Tibial nerve (tissue), 4 donors: ENCODE results near the gene TBC1D22A. TPM values are rescaled to one million over a fixed set of nuclear protein-coding genes. Genes with fewer than 3 reads are reported as not detected.

Experiments used
- DNase-seq, 2 donors: peaks; one replicate each; pipeline ENCODE4 v3.0.0-alpha.2; 2019; ENCODE audit warnings: low spot score in 2 of 2
- H3K27ac ChIP-seq, 4 donors: fragments of 200-600 bp; sonication (generic) in 3 of 4; one replicate each; pipeline ENCODE4 v1.5.1; 2017 to 2019; ENCODE audit warnings: mild to moderate bottlenecking in 1 of 4
- H3K27me3 ChIP-seq, 2 donors: fragments of 200-600 bp; sonication (generic) in 1 of 2; one replicate each; pipeline versions ENCODE4 v1.5.1 to v1.6.0; 2017 to 2019
- H3K36me3 ChIP-seq, 3 donors: fragments of 200-600 bp; sonication (generic); one replicate each; pipeline ENCODE4 v1.5.1; 2018 to 2019
- H3K4me1 ChIP-seq, 4 donors: fragments of 200-600 bp; sonication (generic) in 3 of 4; one replicate each; pipeline ENCODE4 v1.5.1; 2017 to 2019
- H3K4me3 ChIP-seq, 4 donors: fragments of 200-600 bp; sonication (generic) in 3 of 4; one replicate each; pipeline ENCODE4 v1.5.1; 2017 to 2019; ENCODE audit warnings: mild to moderate bottlenecking in 1 of 4, moderate library complexity in 1 of 4
- H3K9me3 ChIP-seq, 4 donors: fragments of 200-600 bp; sonication (generic) in 3 of 4; one replicate each; pipeline ENCODE4 v1.5.1; 2017 to 2019
- EP300 ChIP-seq, 2 donors: sonication (generic); formaldehyde crosslinking; IDR thresholded peaks; one replicate each; pipeline ENCODE4 v1.6.1; 2017; ENCODE audit warnings: antibody characterized with exemption in 2 of 2, mild to moderate bottlenecking in 1 of 2
- POLR2A ChIP-seq, 2 donors: fragments of 450-650 bp; IDR thresholded peaks; one replicate each; pipeline ENCODE4 v1.6.1; 2017; ENCODE audit warnings: antibody characterized with exemption in 2 of 2, mild to moderate bottlenecking in 2 of 2, moderate library complexity in 2 of 2
- WGBS, 2 donors: methylation state at CpG; one replicate each; pipeline ENCODE4 v1.1.5; 2018; 5-methylcytosine and 5-hydroxymethylcytosine counted together
- total RNA-seq, 4 donors: library from RNA; depleted of rRNA; stranded (reverse); fragments of >200 nt; gene quantifications; one replicate each; pipeline ENCODE4 v1.1.0, GENCODE V29; 2016
- TF ChIP-seq, protein P1 (sequence below), 5 experiments: fragments of 200-600 bp in 3 of 5; fragments of 450-650 bp in 2 of 5; sonication (generic) in 3 of 5; IDR thresholded peaks; one replicate each; pipeline ENCODE4 v1.5.1; 2016 to 2019; ENCODE audit warnings: antibody characterized with exemption in 5 of 5, mild to moderate bottlenecking in 3 of 5, moderate library complexity in 2 of 5

Gene TBC1D22A
- total RNA-seq, 4 donors from 2014 or later = 27.3 to 35.4 (median 29.3) TPM

- Histone ChIP-seq H3K4me1 (peaks cover 0 to 52% (median 2%) of the 10 kb centered on the region in 4 donors), H3K4me3 (no peak overlapping the region), H3K27me3 (no peaks in the 10 kb centered on the region), H3K36me3 (peaks cover 0 to 17% (median 0%) of the 10 kb centered on the region in 3 donors), H3K27ac (peak overlapping the region in 1 of 4 donors; percentile 85), H3K9me3 (no peaks in the 10 kb centered on the region)
- no peak for TF ChIP-seq EP300 (IDR thresholded peaks at IDR 0.05)
- no peak for TF ChIP-seq POLR2A (IDR thresholded peaks at IDR 0.05)
- TF ChIP-seq, protein P1, sequence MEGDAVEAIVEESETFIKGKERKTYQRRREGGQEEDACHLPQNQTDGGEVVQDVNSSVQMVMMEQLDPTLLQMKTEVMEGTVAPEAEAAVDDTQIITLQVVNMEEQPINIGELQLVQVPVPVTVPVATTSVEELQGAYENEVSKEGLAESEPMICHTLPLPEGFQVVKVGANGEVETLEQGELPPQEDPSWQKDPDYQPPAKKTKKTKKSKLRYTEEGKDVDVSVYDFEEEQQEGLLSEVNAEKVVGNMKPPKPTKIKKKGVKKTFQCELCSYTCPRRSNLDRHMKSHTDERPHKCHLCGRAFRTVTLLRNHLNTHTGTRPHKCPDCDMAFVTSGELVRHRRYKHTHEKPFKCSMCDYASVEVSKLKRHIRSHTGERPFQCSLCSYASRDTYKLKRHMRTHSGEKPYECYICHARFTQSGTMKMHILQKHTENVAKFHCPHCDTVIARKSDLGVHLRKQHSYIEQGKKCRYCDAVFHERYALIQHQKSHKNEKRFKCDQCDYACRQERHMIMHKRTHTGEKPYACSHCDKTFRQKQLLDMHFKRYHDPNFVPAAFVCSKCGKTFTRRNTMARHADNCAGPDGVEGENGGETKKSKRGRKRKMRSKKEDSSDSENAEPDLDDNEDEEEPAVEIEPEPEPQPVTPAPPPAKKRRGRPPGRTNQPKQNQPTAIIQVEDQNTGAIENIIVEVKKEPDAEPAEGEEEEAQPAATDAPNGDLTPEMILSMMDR (IDR thresholded peaks at IDR 0.05) = no peak
- 79 to 88% methylated on average over 21 of the region's 21 CpGs for WGBS, 2 donors
- DNase-seq = no peak
These were observed 271.8 kb downstream of the TBC1D22A start for GRCh38 chr22:47034076-47034808.

- WGBS, 2 donors = 81 to 83% methylated on average over 11 of the region's 11 CpGs
- no peak for DNase-seq
- Histone ChIP-seq H3K36me3 (peaks cover 0 to 17% (median 0%) of the 10 kb centered on the region in 3 donors), H3K9me3 (no peaks in the 10 kb centered on the region), H3K4me1 (peaks cover 0 to 45% (median 2%) of the 10 kb centered on the region in 4 donors), H3K27me3 (no peaks in the 10 kb centered on the region), H3K4me3 (no peak overlapping the region), H3K27ac (no peak overlapping the region)
- no peak for TF ChIP-seq EP300 (IDR thresholded peaks at IDR 0.05)
- no peak for TF ChIP-seq POLR2A (IDR thresholded peaks at IDR 0.05)
- TF ChIP-seq, protein P1 (IDR thresholded peaks at IDR 0.05) = no peak
These were observed 272.5 kb downstream of the TBC1D22A start for GRCh38 chr22:47034905-47035419.

GRCh38 chr22:47035425-47035881, 273.0 kb downstream of the TBC1D22A start:
- Histone ChIP-seq H3K4me1 (peaks cover 0 to 40% (median 2%) of the 10 kb centered on the region in 4 donors), H3K36me3 (peaks cover 0 to 17% (median 0%) of the 10 kb centered on the region in 3 donors), H3K27ac (no peak overlapping the region), H3K4me3 (no peak overlapping the region), H3K27me3 (no peaks in the 10 kb centered on the region), H3K9me3 (no peaks in the 10 kb centered on the region)
- DNase-seq = no peak
- WGBS, 2 donors = 75 to 78% methylated on average over 11 of the region's 11 CpGs
- TF ChIP-seq, protein P1 (IDR thresholded peaks at IDR 0.05) = no peak
- TF ChIP-seq POLR2A (IDR thresholded peaks at IDR 0.05) (no peak), EP300 (IDR thresholded peaks at IDR 0.05) (no peak)

DNA sequence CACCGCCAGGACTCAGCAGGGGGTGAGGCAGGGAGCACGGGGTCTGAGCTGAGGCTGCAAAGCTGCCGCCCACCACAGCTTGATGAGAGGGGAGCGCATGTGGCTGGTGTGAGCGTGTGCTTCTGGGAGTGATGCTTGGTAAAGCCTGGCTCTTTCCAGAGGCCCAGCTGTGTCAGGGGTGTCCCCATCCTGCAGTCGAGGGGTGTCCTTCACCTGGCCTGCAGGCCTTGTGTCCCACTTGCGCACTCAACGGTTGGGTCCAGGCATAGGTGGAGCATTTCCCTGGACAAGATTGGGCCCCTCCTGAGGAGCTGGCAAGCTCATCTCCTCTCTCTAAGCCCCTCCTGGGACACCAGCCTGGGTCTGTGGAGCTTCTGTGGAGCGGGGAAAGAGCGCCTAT, 273.9 kb downstream of the TBC1D22A start:
- TF ChIP-seq, protein P1 (IDR thresholded peaks at IDR 0.05) = no peak
- TF ChIP-seq EP300 (IDR thresholded peaks at IDR 0.05) = no peak
- no peak for TF ChIP-seq POLR2A (IDR thresholded peaks at IDR 0.05)
- 90 to 94% methylated on average over 8 to 10 of the region's 10 CpGs for WGBS, 2 donors
- H3K27ac ChIP-seq = no peak overlapping the region
- no peak for DNase-seq
- H3K4me1 ChIP-seq = peaks cover 0 to 31% (median 2%) of the 10 kb centered on the region in 4 donors
- no peak overlapping the region for H3K4me3 ChIP-seq
- H3K27me3 ChIP-seq = no peaks in the 10 kb centered on the region
- peaks cover 0 to 17% (median 0%) of the 10 kb centered on the region in 3 donors for H3K36me3 ChIP-seq
- no peaks in the 10 kb centered on the region for H3K9me3 ChIP-seq

DNA sequence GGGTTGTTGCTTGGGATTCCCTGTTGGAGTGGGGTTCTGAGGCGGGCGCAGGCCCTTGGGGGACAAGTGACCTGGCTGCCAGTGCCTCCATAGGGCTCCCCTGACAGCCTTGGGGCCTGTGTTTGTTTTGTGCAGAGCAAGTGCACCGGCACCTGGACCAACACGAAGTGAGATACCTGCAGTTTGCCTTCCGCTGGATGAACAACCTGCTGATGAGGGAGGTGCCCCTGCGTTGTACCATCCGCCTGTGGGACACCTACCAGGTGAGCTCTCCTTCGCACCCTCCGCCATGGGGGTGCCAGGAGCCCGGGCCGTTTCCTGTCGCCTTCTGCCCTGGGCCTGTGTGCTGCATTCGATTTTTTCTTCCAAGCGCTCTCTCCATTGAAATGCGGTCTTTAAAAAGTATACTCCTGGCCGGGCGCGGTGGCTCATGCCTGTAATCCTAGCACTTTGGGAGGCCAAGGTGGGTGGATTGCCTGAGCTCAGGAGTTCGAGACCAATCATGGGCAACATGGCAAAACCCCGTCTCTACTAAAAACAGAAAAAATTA, 274.6 kb downstream of the TBC1D22A start:
- Histone ChIP-seq H3K4me1 (peaks cover 0 to 24% (median 2%) of the 10 kb centered on the region in 4 donors), H3K4me3 (no peak overlapping the region), H3K27me3 (no peaks in the 10 kb centered on the region), H3K27ac (no peak overlapping the region), H3K36me3 (peaks cover 0 to 17% (median 0%) of the 10 kb centered on the region in 3 donors), H3K9me3 (no peaks in the 10 kb centered on the region)
- 95 to 99% methylated on average over 20 of the region's 20 CpGs for WGBS, 2 donors
- DNase-seq = no peak
- TF ChIP-seq EP300 (IDR thresholded peaks at IDR 0.05) (no peak), POLR2A (IDR thresholded peaks at IDR 0.05) (no peak)
- TF ChIP-seq, protein P1 (IDR thresholded peaks at IDR 0.05) = no peak
